GM04503 (cell line): ENCODE measurements around the gene SLC7A10.
A peak's percentile ranks its signal among the peaks of the same experiment; 100 is the strongest.
"Not testable (repeated sequence)": the region's sequence is repeated elsewhere in the genome, so short reads cannot be mapped to it uniquely, and the experiment has no call there.

ENCODE experiments used
- DNase-seq: peaks from one replicate; pipeline ENCODE4 v3.0.0-alpha.2; 2012; ENCODE audit warnings: low read depth

SLC7A10 gene

GRCh38 chr19:33201886-33202545, 23.6 kb downstream of the SLC7A10 start:
- no peak for DNase-seq

- no peak for DNase-seq
These were observed 24.2 kb downstream of the SLC7A10 start for GRCh38 chr19:33201473-33201872.

GRCh38 chr19:33199441-33200265, 26.0 kb downstream of the SLC7A10 start:
- no peak for DNase-seq

DNA sequence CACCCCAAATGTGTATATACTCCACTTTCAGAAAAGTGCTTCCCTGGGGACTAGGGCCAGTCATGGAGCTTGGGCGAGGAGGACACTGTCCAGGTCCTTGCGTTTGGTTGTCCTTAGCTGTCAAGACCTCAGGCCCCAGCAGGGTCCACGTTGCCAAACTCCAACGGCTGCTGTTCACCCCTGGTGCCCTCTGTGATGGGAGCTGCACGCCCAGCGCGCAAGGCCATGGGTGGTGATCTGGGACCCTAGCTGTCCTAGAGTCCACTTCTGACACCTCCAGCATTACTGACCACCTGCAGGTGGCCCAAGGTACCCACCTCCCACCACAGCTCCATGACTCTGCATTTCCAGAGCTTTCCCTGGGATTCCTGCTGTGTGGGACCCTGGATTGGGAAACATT, 27.5 kb downstream of the SLC7A10 start:
- DNase-seq, result no peak

DNA sequence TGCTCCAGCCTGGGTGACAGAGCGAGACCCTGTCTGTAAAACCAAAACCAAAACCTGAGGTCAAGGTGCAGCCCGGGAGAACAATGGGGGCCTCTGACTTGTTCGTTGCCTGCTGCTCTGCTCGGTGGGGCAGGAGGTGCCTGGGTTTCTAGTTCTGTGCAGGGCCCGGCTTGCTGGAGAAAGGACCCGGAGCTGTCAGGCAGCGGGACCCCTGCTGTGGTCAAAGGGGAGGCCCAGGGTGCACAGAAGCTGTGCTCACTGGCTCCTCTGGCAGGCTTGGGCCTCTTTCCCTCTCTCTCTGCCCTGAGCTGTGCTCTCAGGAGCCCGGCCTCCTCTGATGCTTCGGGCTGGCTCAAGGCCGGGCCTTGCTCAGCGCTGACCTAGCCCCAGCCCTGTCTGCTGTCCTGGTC, 28.1 kb downstream of the SLC7A10 start:
- no peak for DNase-seq

DNA sequence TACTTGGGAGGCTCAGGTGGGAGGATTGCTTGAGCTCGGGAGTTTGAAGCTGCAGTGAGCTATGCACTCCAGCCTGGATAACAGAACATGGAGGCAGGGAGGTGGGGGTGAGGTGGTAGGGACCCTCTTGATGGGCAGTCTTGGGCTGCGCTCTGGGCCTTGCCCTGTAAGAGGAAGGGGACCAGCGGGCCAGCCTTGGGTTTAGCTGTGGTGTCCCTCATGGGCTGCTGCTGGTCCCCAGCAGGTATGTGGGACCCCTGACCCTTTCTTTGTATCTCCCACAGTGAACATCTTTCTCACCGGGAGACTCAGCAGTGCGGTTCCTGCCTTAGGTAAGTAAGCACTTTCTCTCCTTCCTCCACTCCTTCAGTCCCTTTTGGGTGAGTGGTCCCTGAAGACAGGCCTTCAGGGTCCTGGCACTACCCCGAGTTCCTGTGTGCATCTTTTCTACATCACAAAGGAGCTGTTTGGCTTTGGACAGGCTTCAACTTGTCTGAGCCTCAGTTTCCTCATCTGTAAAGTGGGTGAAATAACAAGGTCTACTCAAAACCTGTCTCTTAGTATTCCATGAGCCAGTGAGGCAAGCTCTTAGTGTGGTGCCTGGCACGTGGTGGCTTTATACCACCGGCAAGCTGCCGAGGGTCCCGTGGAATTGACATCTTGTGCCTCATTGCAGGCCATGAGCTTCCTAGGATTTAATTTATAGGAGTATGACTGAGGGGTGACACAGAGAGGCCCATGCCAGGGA, 29.0 kb downstream of the SLC7A10 start:
- no peak for DNase-seq

DNA sequence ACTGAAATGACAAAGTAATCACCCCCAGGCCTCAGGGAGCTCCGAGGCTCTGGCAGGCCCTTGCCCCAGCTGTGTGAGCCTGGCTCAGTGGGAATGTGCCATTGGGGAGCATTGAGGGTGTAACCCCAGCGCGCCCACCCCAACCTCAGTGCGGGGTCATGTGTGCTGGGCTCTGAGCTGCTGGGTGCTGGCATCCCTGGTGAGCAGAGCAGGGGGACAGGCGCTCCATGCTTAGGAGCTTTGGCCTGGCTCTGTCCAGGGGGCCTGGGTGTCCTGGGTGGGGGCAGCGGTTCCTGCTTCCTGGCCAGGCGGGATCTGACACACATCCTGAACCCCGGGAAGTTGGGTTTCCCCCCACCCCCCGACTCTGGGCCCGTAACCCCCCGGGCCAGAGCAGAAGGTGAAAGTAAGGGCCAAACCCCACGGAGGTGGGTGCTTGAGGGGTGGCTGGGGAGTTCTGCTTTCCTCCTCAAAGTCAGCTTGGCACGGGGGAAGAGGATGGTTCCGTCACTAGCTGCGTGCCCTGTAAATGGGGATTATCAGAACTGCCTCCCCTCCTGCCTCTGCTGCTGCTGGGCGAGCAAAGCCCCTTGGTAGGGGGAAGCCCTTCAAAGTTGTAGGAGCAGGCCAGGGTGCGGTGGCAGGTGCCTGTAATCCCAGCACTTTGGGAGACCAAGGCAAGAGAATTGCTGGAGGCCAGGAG, 29.9 kb downstream of the SLC7A10 start:
- no peak for DNase-seq

DNA sequence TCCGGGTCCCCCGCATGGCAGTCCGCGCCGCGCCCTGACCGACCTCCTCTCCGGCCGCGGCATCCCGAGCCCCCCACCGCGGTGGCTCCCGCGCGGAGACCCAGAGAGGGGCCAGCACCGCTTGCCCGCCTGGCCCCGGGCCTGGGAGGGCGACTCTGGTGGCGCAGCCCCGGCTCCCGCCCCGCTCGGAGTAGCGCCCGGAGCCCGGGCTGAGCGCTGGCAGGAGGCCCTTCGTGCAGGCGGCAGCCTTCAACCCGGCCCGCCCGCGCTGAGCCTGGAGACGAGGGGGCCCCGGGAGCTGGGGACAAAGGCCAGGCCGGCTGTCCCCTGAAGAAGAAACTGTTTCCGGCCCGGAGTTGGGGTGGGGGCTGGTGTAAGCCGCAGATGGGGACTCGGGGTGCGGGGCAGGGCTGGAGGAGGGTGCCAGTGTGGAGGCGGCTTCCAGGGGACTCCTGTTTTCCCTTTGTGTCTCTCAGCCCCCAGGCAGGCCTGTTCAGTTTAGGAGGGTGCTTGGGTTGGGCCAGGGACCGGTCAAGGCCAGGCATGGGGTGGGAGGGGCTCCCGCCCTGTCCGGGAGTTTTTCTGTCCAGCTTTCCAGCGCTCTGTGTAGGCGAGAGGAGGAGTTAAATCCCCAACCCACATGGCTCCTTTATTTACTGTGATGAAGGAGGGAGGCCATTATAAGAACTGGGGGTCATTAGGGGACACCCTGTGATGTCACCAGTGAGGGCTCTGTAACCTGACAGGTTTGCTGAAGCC, 30.6 kb downstream of the SLC7A10 start:
- peak; percentile 29 for DNase-seq

DNA sequence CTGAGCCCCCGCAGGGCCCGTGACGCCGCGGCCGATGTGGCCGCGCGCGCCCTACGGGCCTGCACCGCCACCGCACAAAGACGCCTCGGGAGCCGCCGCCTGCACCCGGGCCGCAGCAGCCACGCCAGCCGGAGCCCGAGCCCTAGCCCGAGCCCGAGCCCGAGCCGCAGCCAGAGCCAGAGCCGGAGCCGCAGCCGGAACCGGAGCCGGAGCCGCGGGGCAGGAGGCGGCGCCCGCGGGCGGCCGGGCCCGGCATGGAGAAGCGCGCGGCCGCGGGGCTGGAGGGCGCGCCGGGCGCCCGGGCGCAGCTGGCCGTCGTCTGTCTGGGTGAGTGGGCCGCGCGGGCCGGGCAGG, 31.1 kb downstream of the SLC7A10 start:
- no peak for DNase-seq

DNA sequence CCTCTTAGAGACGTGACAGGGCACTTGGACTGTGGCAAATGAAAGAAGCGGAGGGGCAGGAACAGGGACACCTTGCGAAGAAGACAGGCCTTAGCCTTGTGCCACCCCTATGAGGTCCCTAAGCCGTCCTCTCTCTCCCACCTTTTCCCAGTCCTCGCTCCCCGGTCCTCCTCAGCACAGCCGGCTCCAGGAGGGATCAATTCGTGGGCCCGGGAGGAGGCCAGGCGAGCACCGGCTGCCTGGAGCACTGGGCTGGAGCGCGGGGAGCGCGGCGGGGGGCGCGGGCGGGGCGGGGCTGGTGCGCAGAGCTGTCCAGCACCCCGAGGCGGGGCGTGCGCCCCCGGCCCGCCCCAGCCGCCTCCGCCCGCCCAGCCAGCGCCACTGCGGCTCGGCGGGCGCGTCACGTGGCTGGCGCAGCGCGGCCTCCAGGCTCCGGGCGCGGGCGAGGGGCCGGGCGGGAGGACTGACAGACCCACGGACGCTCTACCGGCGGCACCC, 31.7 kb downstream of the SLC7A10 start, which contains the start of gene LRP3:
LRP3 (plus strand) TSS at position 466 of the 498 bp plus-strand sequence. CDS start 456 bp downstream, outside the sequence.
- DNase-seq, result no peak

DNA sequence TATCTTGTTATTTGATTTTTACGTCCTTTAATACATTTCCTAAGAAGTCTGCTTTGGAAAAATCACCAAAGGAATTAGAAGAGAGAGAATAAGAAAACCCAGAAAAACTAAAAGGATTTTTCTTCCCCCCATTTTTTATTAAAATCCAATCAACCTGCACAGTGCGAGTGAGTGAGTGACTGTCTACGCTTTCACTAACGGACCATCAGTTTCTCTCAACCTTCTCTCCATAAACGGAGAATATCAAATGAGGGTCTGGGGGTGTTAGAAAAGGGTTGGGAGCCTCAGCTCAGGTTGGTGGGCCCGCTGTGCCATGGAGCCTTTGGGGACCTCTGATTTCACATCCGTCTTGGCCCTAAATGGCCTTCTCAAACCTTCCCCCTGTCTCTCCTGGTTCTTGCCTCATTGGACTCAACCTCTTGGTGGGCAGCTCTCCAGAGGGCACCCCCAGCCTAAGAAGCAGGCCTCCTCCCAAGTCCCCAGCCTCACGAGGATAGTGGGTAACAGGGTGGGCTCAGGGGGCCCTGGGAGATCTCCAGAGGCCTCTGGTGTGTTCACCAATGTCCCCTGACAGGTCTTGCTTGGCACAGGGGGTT, 32.3 kb downstream of the SLC7A10 start:
- no peak for DNase-seq

DNA sequence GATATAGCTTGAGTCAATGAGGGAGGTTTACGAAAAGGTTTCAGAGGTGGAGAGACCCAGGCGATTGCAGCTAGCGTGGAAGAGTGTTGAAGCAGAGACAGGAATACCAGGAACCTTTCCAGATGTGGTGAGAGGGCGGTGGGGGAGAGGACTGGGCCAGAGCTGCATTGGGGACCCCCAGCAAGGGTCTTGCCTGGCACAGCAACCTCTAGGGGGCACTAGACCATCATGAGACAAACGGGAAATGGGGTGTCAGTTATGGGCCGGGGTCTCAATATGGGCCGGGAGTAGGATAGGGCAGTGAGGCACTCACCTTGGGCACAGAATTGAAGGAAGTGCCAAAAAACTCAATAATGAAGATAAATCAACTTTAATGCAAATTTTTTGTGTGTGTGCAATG, 33.6 kb downstream of the SLC7A10 start:
- no peak for DNase-seq

DNA sequence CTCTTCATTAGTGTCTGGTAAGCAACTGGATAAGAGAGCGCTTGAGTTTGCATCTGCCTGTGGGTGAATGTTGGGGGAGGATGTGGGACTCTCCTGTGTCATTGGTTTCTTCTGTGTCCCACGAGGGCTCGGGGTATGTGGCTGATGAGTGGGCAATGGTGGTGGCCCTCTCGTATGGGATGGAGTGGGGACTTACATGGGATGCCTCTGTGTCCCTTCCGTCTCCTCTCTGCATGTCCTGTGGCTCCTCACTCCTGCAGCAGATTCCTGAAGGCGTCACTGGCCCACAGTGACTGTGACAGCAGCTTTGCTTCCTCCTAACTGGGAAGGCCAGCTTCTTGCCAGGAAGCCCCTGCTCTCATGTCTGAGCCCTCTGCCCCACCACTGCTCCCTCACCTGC, 34.1 kb downstream of the SLC7A10 start:
- DNase-seq, result no peak

GRCh38 chr19:33191092-33191491, 34.6 kb downstream of the SLC7A10 start:
- DNase-seq, result not testable (repeated sequence)

DNA sequence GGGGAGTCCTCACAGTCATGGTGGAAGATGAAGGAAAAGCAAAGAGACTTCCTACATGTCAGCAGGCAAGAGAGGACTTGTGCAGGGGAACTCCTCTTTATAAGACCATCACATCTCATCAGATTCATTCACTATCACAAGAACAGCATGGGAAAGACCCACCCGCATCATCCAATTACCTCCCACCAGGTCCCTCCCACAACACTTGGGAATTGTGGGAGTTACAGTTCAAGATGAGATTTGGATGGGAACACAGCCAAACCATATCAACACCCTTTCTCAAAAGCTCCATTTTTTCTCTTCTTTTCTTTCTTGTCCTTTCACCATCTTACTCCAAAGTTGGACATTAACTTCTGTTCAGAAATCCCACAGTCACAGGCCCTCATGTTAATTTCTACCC, 36.2 kb downstream of the SLC7A10 start:
- DNase-seq, result no peak

DNA sequence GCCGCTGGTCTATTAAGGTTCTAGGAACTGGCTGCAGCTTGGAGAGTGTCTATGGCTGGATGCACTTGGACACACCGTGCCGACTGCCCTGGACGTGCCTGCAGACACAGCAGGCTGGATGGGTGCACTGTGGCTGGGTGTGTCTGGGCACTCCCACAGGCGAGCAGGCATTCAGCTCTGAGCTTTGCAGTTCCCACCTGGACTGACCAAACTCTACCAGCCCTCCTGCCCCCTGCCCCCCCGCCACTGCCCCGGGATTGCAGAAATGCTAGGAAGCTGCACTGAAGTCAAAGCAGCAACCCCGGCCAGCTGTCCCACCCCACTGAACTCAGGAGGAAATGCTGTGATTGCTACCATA, 38.5 kb downstream of the SLC7A10 start:
- no peak for DNase-seq

DNA sequence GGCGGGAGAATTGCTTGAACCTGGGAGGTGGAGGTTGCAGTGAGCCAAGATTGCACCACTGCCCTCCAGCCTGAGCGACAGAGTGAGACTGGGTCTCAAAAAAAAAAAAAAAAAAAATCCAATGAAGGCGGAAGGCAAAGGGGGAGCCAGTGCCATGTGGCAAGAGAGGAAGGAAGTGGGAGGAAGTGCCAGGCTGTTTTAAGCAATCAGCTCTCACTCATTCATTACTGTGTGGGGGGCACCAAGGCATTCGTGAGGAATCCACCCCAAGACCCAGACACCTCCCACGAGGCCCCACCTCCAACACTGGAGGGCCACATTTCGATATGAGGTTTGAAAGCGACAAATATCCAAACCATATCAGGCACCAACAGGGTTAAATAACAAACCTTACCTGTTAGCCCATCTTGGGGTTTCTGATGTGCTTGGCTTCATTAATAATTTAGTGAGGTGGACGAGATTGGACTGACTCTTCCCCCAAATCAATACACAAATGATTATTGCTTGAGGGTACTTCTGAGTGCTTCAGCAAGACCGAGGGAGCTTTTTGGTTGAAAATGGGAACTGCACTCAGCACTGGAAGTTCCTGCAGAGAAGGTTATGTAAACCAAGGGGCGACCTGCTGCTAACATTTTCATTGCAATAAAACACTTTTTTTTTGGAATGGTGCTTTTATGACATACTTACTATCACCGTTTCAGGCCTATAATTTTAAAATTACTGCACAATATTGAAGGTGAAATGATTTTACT, 39.0 kb downstream of the SLC7A10 start:
- DNase-seq, result no peak

DNA sequence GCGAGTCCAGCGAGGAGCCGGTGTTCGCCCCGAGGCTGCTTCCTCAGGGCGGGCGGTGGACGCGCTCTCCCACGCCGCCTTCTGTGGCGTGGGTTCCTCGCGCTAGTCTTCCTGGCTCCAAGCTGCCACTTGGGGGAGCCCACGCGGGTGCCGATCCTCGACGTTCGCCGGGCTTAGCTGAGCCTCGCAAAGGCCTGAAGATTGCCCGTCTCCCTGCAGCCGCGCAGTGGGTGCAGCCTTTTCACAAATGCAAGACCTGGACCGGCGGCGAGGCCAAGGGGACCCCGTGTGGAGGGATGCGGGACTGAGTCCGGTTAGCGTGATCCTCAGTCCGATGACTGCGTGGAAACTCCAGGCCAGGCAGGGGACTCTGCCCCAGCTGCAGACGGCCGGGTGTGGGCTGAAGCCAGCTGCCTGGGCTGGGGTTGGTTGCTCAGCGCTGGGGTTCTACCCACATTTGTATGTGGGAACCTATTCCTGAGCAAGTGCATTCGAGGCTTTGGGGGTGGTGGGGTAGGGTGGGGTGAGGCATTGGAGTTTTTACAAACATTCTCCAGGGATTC, 48.2 kb downstream of the SLC7A10 start:
- DNase-seq, result no peak

GRCh38 chr19:33176670-33177416, 48.8 kb downstream of the SLC7A10 start:
- DNase-seq, result peak; percentile 95
